Ishikawa (cell line): ENCODE data around the gene P3R3URF.

Experiments
- EP300 ChIP-seq: IDR thresholded peaks from 2 replicates; pipeline ENCODE4 v1.6.1; 2012; ENCODE audit warnings: borderline replicate concordance
- USF1 ChIP-seq: IDR thresholded peaks from 2 replicates; pipeline ENCODE4 v1.6.1; 2012

GRCh38 chr1:46183079-46183847, 7.0 kb upstream of the P3R3URF start:
- peak; percentile 24; the same call in 1 of the 2 replicates for TF ChIP-seq USF1
- TF ChIP-seq EP300 = peak; percentile 93
